KMS-11 (cell line): ENCODE measurements around the gene KLHL35.

Source experiments
- H2AFZ ChIP-seq: fragments of 200-600 bp; sonication (generic); 2 replicates; pipeline ENCODE4 v1.6.1; 2016; ENCODE audit warnings: antibody characterized with exemption, mixed run types, low read depth
- H3K27ac ChIP-seq: fragments of 200-600 bp; sonication (generic); 2 replicates; pipeline ENCODE4 v1.6.1; 2016; ENCODE audit warnings: mild to moderate bottlenecking, mixed run types
- H3K27me3 ChIP-seq: fragments of 200-600 bp; sonication (generic); 2 replicates; pipeline ENCODE4 v1.6.1; 2017; ENCODE audit warnings: mild to moderate bottlenecking, low read depth, mixed run types, moderate library complexity; ENCODE audit not compliant: insufficient read depth
- H3K36me3 ChIP-seq: fragments of 200-600 bp; sonication (generic); 2 replicates; pipeline ENCODE4 v1.6.1; 2017; ENCODE audit warnings: mild to moderate bottlenecking, mixed run types; ENCODE audit not compliant: insufficient read depth
- H3K4me1 ChIP-seq: fragments of 200-600 bp; sonication (generic); 2 replicates; pipeline ENCODE4 v1.6.1; 2016; ENCODE audit warnings: mild to moderate bottlenecking, low read depth, mixed run types; ENCODE audit not compliant: poor library complexity, severe bottlenecking
- H3K4me2 ChIP-seq: fragments of 200-600 bp; sonication (generic); 2 replicates; pipeline ENCODE4 v1.7.0; 2016; ENCODE audit warnings: mild to moderate bottlenecking, mixed run types
- H3K4me3 ChIP-seq: fragments of 200-600 bp; sonication (generic); IDR thresholded peaks from 2 replicates; pipeline ENCODE4 v1.6.1; 2017; ENCODE audit warnings: low read depth, low read length, mixed read lengths; ENCODE audit not compliant: insufficient read depth
- H3K79me2 ChIP-seq: fragments of 200-600 bp; sonication (generic); 2 replicates; pipeline ENCODE4 v1.6.1; 2016; ENCODE audit warnings: low read depth, mixed run types; ENCODE audit not compliant: insufficient read depth
- H3K9ac ChIP-seq: fragments of 200-600 bp; sonication (generic); 2 replicates; pipeline ENCODE4 v1.6.1; 2016; ENCODE audit warnings: mild to moderate bottlenecking, mixed run types
- H4K20me1 ChIP-seq: fragments of 200-600 bp; sonication (generic); 2 replicates; pipeline ENCODE4 v1.6.1; 2016; ENCODE audit warnings: mild to moderate bottlenecking, mixed run types; ENCODE audit not compliant: insufficient read depth
- TF ChIP-seq, protein P1 (sequence below): fragments of 200-600 bp; sonication (generic); conservative IDR thresholded peaks from 2 replicates; pipeline ENCODE4 v1.6.1; 2017; ENCODE audit warnings: low read depth, mild to moderate bottlenecking, antibody characterized with exemption, low read length, moderate library complexity, mixed read lengths

KLHL35 gene

DNA sequence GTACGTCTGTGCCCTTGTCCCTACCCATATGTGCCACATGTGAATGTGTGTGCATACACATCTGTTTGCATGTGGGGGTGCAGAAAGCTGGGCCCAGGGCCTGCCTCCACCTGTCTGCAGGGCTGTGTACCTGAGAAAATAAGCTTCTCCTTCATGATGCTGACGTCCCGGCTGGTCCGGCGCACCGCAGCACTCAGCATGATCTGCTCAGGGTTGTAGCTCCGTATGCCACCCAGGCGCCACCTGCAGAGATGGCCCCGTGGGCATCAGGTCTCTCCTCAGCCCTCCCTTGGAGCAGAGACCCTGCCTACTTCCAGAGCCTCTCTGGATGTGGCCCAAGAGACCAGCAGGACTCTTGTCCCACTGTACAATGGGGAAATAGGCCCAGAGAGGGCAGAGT, 3.8 kb upstream of the KLHL35 start:
- Histone ChIP-seq H2AFZ (no peak overlapping the region), H3K27me3 (no peaks in the 10 kb centered on the region; the same call in 1 of the 2 replicates)
- TF ChIP-seq, protein P1, sequence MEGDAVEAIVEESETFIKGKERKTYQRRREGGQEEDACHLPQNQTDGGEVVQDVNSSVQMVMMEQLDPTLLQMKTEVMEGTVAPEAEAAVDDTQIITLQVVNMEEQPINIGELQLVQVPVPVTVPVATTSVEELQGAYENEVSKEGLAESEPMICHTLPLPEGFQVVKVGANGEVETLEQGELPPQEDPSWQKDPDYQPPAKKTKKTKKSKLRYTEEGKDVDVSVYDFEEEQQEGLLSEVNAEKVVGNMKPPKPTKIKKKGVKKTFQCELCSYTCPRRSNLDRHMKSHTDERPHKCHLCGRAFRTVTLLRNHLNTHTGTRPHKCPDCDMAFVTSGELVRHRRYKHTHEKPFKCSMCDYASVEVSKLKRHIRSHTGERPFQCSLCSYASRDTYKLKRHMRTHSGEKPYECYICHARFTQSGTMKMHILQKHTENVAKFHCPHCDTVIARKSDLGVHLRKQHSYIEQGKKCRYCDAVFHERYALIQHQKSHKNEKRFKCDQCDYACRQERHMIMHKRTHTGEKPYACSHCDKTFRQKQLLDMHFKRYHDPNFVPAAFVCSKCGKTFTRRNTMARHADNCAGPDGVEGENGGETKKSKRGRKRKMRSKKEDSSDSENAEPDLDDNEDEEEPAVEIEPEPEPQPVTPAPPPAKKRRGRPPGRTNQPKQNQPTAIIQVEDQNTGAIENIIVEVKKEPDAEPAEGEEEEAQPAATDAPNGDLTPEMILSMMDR = no peak

DNA sequence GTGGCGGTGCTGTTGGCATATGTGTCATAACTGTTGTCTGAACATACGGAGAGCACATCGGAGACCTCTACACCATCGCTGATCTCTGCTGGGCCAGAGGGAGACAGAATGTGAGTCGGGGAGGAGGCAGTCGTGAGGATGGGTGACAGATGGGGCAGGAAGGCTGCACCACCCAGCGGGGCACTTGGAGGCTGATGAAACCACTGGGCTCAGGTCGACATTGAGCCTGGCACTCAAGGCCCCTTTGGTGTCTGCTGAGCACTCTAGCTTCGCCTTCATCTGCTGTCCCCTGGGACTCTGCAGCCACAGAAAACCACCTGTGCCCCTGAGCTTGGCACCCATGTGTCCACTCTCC, 2.5 kb upstream of the KLHL35 start:
- no peaks in the 10 kb centered on the region for H4K20me1 ChIP-seq
- H3K4me1 ChIP-seq = no peaks in the 10 kb centered on the region
- H2AFZ ChIP-seq = no peak overlapping the region
- H3K27ac ChIP-seq = no peak overlapping the region
- no peak overlapping the region for H3K4me3 ChIP-seq
- H3K4me2 ChIP-seq = no peak overlapping the region
- H3K27me3 ChIP-seq = no peaks in the 10 kb centered on the region; the same call in 1 of the 2 replicates
- no peaks in the 10 kb centered on the region for H3K79me2 ChIP-seq
- TF ChIP-seq, protein P1 = no peak
- no peaks in the 10 kb centered on the region for H3K36me3 ChIP-seq
- H3K9ac ChIP-seq = no peak overlapping the region

More for the DNA sequence above, 3.8 kb upstream of the KLHL35 start:
- Histone ChIP-seq H3K27ac (no peak overlapping the region), H3K36me3 (no peaks in the 10 kb centered on the region), H3K4me3 (no peak overlapping the region), H3K4me1 (no peaks in the 10 kb centered on the region), H3K4me2 (no peak overlapping the region), H3K79me2 (no peaks in the 10 kb centered on the region), H3K9ac (no peak overlapping the region), H4K20me1 (no peaks in the 10 kb centered on the region)

DNA sequence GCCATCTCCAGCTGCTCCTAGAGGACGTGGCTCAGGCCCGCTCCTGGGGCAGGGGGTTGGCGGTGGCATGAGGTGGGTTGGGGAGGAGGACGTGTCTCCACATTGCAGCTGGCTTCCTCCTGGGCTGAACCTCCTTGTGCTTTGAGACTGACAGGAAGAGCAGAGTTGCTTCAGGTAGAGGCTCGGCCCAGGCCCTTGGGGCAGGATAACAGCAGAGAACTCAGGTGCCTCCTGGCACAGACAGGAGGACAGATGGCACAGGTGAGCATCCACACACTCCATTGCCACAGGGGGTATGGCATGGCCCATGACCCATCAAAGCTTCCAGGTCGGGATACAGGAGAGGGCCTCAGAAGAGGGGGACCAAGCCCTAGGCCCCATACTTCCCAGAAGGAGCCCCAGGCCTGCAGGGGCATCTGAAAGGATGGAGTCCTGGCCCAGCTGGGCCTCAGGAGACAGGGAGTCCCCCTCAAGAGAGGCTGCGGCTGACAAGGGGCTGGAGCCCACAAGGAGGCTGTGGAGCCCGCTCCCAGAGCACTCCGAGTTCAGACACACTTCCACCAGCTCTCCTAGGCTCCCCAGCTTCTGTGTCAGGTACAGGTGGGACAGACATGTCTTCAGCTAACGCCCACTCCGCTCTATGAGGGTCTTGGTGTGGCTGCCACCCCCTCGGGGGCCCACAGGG, 2.0 kb upstream of the KLHL35 start:
- no peak overlapping the region for H2AFZ ChIP-seq
- no peak overlapping the region for H3K9ac ChIP-seq
- H3K4me2 ChIP-seq = no peak overlapping the region
- no peaks in the 10 kb centered on the region for H3K36me3 ChIP-seq
- no peaks in the 10 kb centered on the region for H3K79me2 ChIP-seq
- no peaks in the 10 kb centered on the region for H3K4me1 ChIP-seq
- H3K27me3 ChIP-seq = no peaks in the 10 kb centered on the region
- no peak overlapping the region for H3K27ac ChIP-seq
- TF ChIP-seq, protein P1 = no peak
- H4K20me1 ChIP-seq = no peaks in the 10 kb centered on the region
- H3K4me3 ChIP-seq = no peak overlapping the region

DNA sequence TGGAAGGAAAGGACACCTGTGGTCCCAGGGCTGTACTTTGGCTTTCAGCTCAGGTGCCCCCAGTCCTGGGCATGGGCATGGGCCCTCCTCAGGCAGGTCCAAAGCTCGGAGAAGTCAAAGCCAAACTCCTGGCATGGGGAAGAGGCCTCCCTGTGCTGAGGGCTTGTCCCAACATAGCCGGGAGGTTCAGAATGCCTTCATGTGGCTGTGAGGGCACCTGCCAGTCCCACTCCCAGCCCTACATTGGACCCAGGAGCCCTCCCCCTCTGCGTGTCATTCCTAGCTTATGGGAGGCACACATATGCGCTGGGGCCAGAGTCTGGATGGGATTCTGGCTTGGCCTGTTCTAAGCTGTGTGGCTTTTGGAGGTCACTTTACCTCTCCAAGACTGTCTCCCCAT, 1.0 kb upstream of the KLHL35 start:
- Histone ChIP-seq H2AFZ (no peak overlapping the region), H3K36me3 (no peaks in the 10 kb centered on the region), H3K4me1 (no peaks in the 10 kb centered on the region), H3K4me2 (no peak overlapping the region), H4K20me1 (no peaks in the 10 kb centered on the region), H3K27me3 (no peaks in the 10 kb centered on the region), H3K27ac (no peak overlapping the region), H3K4me3 (no peak overlapping the region), H3K79me2 (no peaks in the 10 kb centered on the region), H3K9ac (no peak overlapping the region)
- TF ChIP-seq, protein P1 = no peak
